Tibial artery (tissue), 4 donors: ENCODE data around the gene ACR.
"Not testable (repeated sequence)": the region's sequence is repeated elsewhere in the genome, so short reads cannot be mapped to it uniquely, and the experiment has no call there.

ENCODE experiments used
- DNase-seq, 2 donors: peaks; one replicate each; pipeline ENCODE4 v3.0.0-alpha.2; 2019
- H3K27ac ChIP-seq, 2 donors: fragments of 200-600 bp; sonication (generic) in 1 of 2; 1 replicate in 1 of 2; 2 replicates in 1 of 2; pipeline ENCODE4 v1.5.1; 2018 to 2019; ENCODE audit warnings: mild to moderate bottlenecking in 1 of 2
- H3K27me3 ChIP-seq, 2 donors: fragments of 200-600 bp; sonication (generic) in 1 of 2; one replicate each; pipeline versions ENCODE4 v1.5.1 to v1.6.0; 2016 to 2019
- H3K36me3 ChIP-seq, 3 donors: fragments of 200-600 bp; sonication (generic) in 2 of 3; one replicate each; pipeline ENCODE4 v1.5.1; 2016 to 2019; ENCODE audit warnings: mild to moderate bottlenecking in 2 of 3
- H3K4me1 ChIP-seq, 4 donors: fragments of 200-600 bp; sonication (generic) in 2 of 4; 1 replicate in 3 of 4; 2 replicates in 1 of 4; pipeline ENCODE4 v1.5.1; 2016 to 2019
- H3K4me3 ChIP-seq, 2 donors: fragments of 200-600 bp; sonication (generic) in 1 of 2; 1 replicate in 1 of 2; 2 replicates in 1 of 2; pipeline ENCODE4 v1.5.1; 2018 to 2019; ENCODE audit warnings: mild to moderate bottlenecking in 2 of 2
- H3K9me3 ChIP-seq, 3 donors: fragments of 200-600 bp; sonication (generic) in 1 of 3; one replicate each; pipeline ENCODE4 v1.5.1; 2016 to 2019
- intact Hi-C: fragments of 100-400 bp; cut with DNase I; formaldehyde crosslinking; loops from one replicate; pipeline ENCODE4 v1.15.0; 2023; ENCODE audit warnings: low total_unique reads

ACR gene

DNA sequence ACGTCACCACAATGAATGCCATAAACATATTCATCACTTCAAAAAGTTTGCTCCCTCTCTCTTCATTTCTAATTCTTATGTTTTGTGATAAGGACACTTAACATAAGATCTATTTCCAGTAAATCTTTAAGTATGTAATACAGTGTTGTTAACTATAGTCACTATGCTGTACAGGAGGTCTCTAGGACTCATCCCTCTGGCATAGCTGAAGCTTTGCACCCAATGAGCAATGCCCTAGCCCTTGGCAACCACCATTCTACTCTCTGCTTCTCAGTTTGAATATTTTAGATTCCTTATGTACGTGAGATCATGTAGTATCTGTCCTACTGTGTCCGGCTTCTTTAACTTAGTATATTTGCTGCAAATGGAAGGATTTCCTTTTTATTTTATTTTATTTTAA, 26.3 kb downstream of the ACR start:
- H3K36me3 ChIP-seq, H3K9me3 ChIP-seq, intact Hi-C loops, H3K4me3 ChIP-seq, DNase-seq, H3K27ac ChIP-seq, H3K4me1 ChIP-seq, H3K27me3 ChIP-seq: not testable (repeated sequence)

DNA sequence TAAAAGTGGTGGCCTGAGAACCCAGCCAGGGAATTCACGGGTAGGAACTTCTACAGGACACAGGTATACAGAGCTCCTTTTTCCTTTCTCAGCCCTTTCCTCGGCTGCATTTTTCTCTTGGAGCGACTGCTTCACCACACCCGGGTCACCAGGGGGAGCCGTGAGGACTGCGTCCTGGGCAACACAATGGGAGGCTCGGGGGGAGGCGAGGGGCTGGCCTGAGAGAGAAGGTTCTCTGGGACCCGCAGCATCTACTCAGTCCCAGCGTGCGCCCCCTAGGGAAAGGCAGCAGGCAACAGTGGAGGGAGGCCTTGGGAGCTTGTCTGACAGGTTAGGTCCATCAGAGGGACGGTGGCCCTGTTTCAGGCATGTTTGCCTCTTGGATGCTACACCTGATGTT, 37.1 kb downstream of the ACR start:
- H3K9me3 ChIP-seq, intact Hi-C loops, H3K4me1 ChIP-seq, H3K4me3 ChIP-seq, DNase-seq, H3K27me3 ChIP-seq, H3K27ac ChIP-seq: not testable (repeated sequence)
- H3K36me3 ChIP-seq: peaks cover 0 to 28% (median 14%) of the 10 kb centered on the region in 3 donors

DNA sequence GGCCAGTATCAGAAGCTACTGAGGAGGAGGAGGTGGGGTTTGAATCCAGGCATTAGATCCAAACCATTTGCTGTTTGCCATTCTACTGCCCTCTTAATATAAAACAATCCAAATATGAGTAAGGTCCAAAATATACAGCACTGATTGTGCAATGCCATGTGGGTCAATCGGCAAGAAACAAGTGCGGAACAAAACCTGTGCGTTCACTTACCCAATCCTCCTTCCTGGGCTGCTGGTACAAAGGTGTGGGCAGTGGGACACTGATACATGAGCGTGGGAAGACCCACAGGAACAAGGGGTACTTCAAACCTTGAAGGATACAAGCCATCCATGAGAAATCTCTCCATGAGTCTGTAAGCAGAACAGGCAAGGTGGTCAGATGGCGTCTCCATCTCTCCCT, 39.6 kb downstream of the ACR start:
- H3K4me1 ChIP-seq, DNase-seq, H3K27me3 ChIP-seq, H3K4me3 ChIP-seq, H3K9me3 ChIP-seq, H3K27ac ChIP-seq, intact Hi-C loops: not testable (repeated sequence)
- peaks cover 0 to 32% (median 14%) of the 10 kb centered on the region in 3 donors for H3K36me3 ChIP-seq

DNA sequence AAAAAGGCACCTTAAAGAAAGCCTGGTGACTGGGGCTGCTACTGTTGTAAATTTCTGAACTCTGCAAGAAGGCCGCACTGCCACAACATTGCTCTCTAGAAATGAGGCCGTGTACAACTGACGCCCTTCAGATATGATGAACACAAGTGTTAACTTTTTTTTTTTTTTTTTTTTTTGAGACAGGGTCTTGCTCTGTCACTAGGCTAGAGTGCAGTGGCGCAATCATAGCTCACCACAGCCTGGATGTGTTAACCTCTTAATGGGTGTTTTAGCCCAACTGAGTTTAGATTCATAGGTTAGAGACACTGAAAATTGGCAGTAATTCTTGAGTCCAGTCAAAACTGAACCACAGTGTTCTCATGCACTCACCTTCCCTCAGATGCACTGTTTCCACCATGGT, 42.2 kb downstream of the ACR start:
- intact Hi-C loops, H3K4me3 ChIP-seq: not testable (repeated sequence)

DNA sequence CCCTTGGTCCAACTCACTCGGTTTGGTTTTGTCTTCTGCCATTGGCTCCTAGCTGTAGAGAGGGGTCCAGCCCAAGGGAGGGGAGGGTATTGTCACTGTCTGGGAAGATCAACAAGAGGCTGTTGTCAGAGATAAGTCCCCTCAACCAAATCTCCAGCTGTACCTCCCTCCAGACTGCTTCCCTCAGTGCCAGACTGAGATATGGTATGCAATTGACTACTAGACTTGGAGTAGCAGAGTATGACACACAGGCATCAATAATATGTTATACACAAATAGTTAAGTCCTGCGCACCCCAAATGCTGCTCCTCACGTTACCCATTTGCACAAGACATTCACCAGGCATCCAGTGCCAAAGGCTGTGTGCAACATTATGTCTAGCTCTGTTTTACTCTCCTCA, 44.2 kb downstream of the ACR start:
- H3K27me3 ChIP-seq, DNase-seq, H3K4me3 ChIP-seq, intact Hi-C loops, H3K27ac ChIP-seq, H3K9me3 ChIP-seq: not testable (repeated sequence)
- Histone ChIP-seq H3K36me3 (peaks cover 0 to 16% (median 6%) of the 10 kb centered on the region in 3 donors), H3K4me1 (peaks cover 0 to 12% (median 4%) of the 10 kb centered on the region in 4 donors)

More for the DNA sequence above, 42.2 kb downstream of the ACR start:
- not testable (repeated sequence) for H3K27ac ChIP-seq, H3K4me1 ChIP-seq, H3K27me3 ChIP-seq, H3K9me3 ChIP-seq, DNase-seq
- H3K36me3 ChIP-seq: peaks cover 0 to 32% (median 14%) of the 10 kb centered on the region in 3 donors

DNA sequence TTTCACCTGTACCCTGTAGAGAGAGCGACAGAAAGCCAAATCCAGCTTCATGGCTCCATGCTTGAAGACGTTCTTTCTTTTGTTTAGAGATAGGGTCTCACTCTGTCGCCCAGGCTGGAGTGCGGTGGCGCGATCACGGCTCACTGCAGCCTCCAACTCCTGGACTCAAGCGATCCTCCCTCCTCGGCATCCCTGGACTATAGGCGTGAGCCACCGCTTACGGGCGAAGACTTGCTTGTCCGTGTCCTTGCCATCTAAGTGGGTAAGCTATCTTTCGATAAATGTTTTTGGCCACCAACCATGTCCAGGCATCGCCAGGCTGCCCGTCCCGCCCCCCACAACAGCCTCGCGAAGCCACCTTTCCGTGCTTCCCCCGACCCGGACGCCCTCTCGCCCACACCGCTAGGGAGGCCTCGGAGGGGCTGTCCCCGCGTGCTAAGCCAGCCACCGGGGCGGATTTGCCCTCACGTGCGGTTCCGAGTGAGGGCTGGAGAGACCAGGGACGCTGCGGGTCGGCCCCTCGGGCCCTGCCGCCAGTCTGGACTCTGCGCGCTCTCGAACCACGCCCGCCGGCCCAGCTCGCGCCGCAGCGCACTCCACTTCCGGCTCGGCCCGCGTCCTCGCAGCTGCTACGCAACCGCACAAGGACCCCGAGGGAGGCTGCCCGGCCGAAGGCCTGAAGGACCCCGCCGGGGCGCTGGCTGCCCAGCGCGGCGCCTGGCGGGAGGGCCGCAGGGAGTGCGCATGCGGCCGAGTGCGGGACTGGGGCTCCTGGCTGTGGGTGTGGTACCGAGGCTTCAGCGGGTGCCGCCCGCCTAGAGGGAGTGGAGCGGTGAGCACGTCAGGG, 45.3 kb downstream of the ACR start, which contains the start of gene RABL2B:
TSS of gene RABL2B (minus strand) at position 604 of the 847 bp plus-strand sequence. CDS start 1,342 bp downstream, outside the sequence.
- intact Hi-C loops, H3K9me3 ChIP-seq, H3K36me3 ChIP-seq, H3K27me3 ChIP-seq: not testable (repeated sequence)
- peak within 1 kb of the TSS; percentile 57 to 60 for H3K4me3 ChIP-seq
- peak; percentile 79 to 92 for DNase-seq
- H3K4me1 ChIP-seq: peaks cover 0 to 12% (median 4%) of the 10 kb centered on the region in 4 donors
- H3K27ac ChIP-seq: peak within 1 kb of the TSS; percentile 52 to 61

DNA sequence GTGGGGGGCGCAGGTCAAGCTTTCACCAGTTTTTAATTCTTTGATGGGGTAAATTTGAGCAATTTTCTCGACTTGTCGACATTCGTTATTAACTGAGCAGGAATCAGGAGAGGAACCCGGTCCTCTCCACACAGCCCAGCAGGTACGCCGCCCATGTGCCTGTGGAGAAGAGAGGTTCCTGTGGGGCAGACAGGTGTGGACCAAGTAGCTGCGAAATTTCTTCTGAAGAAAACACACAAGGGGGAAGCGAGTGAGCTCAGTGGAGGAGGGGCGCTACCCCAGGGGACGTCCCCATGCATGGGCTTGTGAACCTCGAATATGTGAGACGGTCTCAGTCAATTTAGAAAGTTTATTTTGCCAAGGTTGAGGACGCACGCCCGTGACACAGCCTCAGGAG, 45.9 kb downstream of the ACR start:
- H3K27me3 ChIP-seq, H3K36me3 ChIP-seq, DNase-seq, H3K9me3 ChIP-seq, intact Hi-C loops: not testable (repeated sequence)
- peak overlapping the region; percentile 57 to 60 for H3K4me3 ChIP-seq
- peak overlapping the region; percentile 52 to 61 for H3K27ac ChIP-seq
- peaks cover 0 to 12% (median 4%) of the 10 kb centered on the region in 4 donors for H3K4me1 ChIP-seq

DNA sequence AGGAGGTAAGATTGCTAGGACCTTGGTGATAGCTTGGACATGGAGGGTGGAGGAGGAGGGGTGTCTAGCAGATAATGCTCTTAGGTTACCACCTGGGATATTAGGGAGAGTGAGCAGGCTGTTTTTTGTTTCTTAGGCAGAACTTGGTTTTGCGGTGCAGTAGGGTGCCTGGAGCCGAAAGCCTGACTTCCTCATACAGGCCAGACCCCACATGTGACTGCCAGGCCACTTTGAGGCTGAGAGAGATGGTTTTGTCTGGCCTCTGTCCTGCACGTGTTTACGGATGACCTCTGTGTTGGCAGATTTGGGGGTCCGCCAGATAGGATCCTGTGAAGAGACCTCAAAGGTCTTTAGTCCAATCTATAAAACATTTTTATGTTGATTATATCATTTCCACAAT, 47.3 kb downstream of the ACR start:
- H3K27ac ChIP-seq, H3K36me3 ChIP-seq, H3K4me3 ChIP-seq, H3K27me3 ChIP-seq, DNase-seq, intact Hi-C loops, H3K9me3 ChIP-seq: not testable (repeated sequence)
- H3K4me1 ChIP-seq: peaks cover 0 to 12% (median 4%) of the 10 kb centered on the region in 4 donors

DNA sequence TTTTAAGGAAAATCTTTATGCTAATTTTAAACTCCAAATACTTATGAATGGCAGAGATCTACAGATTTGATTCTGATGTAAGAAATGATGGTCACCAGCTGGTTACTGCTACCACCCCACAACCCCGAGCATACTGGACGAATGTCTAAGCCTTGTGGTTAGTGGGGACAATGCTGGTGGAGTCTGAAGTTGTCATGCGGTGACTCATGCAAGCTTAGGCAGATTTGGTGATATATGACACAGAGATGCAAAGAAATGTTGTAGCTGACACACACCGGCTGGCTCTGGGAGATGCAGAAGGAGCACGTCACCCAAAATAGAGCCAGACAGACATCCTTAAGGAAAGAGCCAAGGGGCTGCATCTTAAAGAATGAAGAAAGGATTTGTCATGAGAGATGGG, 48.9 kb downstream of the ACR start:
- H3K27ac ChIP-seq, H3K27me3 ChIP-seq, H3K36me3 ChIP-seq, intact Hi-C loops, DNase-seq, H3K9me3 ChIP-seq, H3K4me3 ChIP-seq: not testable (repeated sequence)
- H3K4me1 ChIP-seq: peaks cover 0 to 12% (median 4%) of the 10 kb centered on the region in 4 donors
